HL-60 (cell line): ENCODE data around the gene GPC5.

ENCODE experiments used
- DNase-seq, 2 experiments: peaks; one replicate each; pipeline ENCODE4 v3.0.0-alpha.2; 2010 to 2020; ENCODE audit warnings: low read depth in 1 of 2, low spot score in 1 of 2
- H3K27ac ChIP-seq: fragments of 250-450 bp; sonication (Bioruptor Pico); replicated peaks from 2 replicates; pipeline ENCODE4 v1.5.1; 2020; ENCODE audit warnings: mild to moderate bottlenecking, moderate library complexity
- H3K27me3 ChIP-seq: fragments of 250-450 bp; sonication (Bioruptor Pico); 2 replicates; pipeline ENCODE4 v1.5.1; 2021; ENCODE audit warnings: mild to moderate bottlenecking, moderate library complexity; ENCODE audit not compliant: insufficient read depth, poor library complexity, severe bottlenecking
- H3K4me3 ChIP-seq: replicated peaks from 2 replicates; pipeline ENCODE4 v1.5.1; 2011; ENCODE audit warnings: mild to moderate bottlenecking, control low read depth, low read length; ENCODE audit not compliant: insufficient read depth
- CTCF ChIP-seq: IDR thresholded peaks from one replicate; pipeline ENCODE4 v1.5.1; 2011; ENCODE audit warnings: low read length, control low read depth, inconsistent platforms; ENCODE audit not compliant: insufficient read depth
- GABPA ChIP-seq: IDR thresholded peaks from 2 replicates; pipeline ENCODE4 v1.6.1; 2012; ENCODE audit warnings: low read depth
- POLR2AphosphoS5 ChIP-seq: IDR thresholded peaks from 2 replicates; pipeline ENCODE4 v1.6.1; 2012; ENCODE audit warnings: low read depth
- REST ChIP-seq: IDR thresholded peaks from 2 replicates; pipeline ENCODE4 v1.6.1; 2012; ENCODE audit warnings: low read depth; ENCODE audit not compliant: insufficient replicate concordance
- SPI1 ChIP-seq: IDR thresholded peaks from 2 replicates; pipeline ENCODE4 v1.6.1; 2012; ENCODE audit warnings: low read depth, mild to moderate bottlenecking, borderline replicate concordance

Gene GPC5

GRCh38 chr13:91946498-91947070 lies 548.2 kb downstream of the GPC5 start:
- no peak for DNase-seq

GRCh38 chr13:91948736-91949135 lies 550.3 kb downstream of the GPC5 start:
- Histone ChIP-seq H3K4me3 (no peak overlapping the region), H3K27me3 (no peaks in the 10 kb centered on the region), H3K27ac (no peak overlapping the region)
- no peak for DNase-seq
- TF ChIP-seq CTCF (no peak), REST (no peak), SPI1 (no peak), POLR2AphosphoS5 (no peak), GABPA (no peak)

More at GRCh38 chr13:91946498-91947070, 548.2 kb downstream of the GPC5 start:
- H3K27me3 ChIP-seq = no peaks in the 10 kb centered on the region
- H3K27ac ChIP-seq = no peak overlapping the region
- no peak overlapping the region for H3K4me3 ChIP-seq
- TF ChIP-seq GABPA = no peak
- TF ChIP-seq SPI1 = no peak
- TF ChIP-seq CTCF = peak; percentile 35

- Histone ChIP-seq H3K4me3 (no peak overlapping the region), H3K27ac (no peak overlapping the region), H3K27me3 (no peaks in the 10 kb centered on the region)
- DNase-seq = no peak
- TF ChIP-seq SPI1 (no peak), REST (no peak), POLR2AphosphoS5 (no peak), GABPA (no peak), CTCF (no peak)
Observed at GRCh38 chr13:91950803-91951202, 552.4 kb downstream of the GPC5 start.
